HL-60 (cell line): ENCODE data around the gene GDI1.

Experiments used
- DNase-seq, 2 experiments: peaks; one replicate each; pipeline ENCODE4 v3.0.0-alpha.2; 2010 to 2020; ENCODE audit warnings: low read depth in 1 of 2, low spot score in 1 of 2
- H3K27ac ChIP-seq: fragments of 250-450 bp; sonication (Bioruptor Pico); replicated peaks from 2 replicates; pipeline ENCODE4 v1.5.1; 2020; ENCODE audit warnings: mild to moderate bottlenecking, moderate library complexity
- H3K27me3 ChIP-seq: fragments of 250-450 bp; sonication (Bioruptor Pico); 2 replicates; pipeline ENCODE4 v1.5.1; 2021; ENCODE audit warnings: mild to moderate bottlenecking, moderate library complexity; ENCODE audit not compliant: insufficient read depth, poor library complexity, severe bottlenecking
- H3K4me3 ChIP-seq: replicated peaks from 2 replicates; pipeline ENCODE4 v1.5.1; 2011; ENCODE audit warnings: mild to moderate bottlenecking, control low read depth, low read length; ENCODE audit not compliant: insufficient read depth
- GABPA ChIP-seq: IDR thresholded peaks from 2 replicates; pipeline ENCODE4 v1.6.1; 2012; ENCODE audit warnings: low read depth
- POLR2AphosphoS5 ChIP-seq: IDR thresholded peaks from 2 replicates; pipeline ENCODE4 v1.6.1; 2012; ENCODE audit warnings: low read depth
- SPI1 ChIP-seq: IDR thresholded peaks from 2 replicates; pipeline ENCODE4 v1.6.1; 2012; ENCODE audit warnings: low read depth, mild to moderate bottlenecking, borderline replicate concordance
- TF ChIP-seq, protein P1 (sequence below): IDR thresholded peaks from one replicate; pipeline ENCODE4 v1.5.1; 2011; ENCODE audit warnings: low read length, control low read depth, inconsistent platforms; ENCODE audit not compliant: insufficient read depth
- TF ChIP-seq, protein P2 (sequence below): IDR thresholded peaks from 2 replicates; pipeline ENCODE4 v1.6.1; 2012; ENCODE audit warnings: low read depth; ENCODE audit not compliant: insufficient replicate concordance

GDI1 gene

DNA sequence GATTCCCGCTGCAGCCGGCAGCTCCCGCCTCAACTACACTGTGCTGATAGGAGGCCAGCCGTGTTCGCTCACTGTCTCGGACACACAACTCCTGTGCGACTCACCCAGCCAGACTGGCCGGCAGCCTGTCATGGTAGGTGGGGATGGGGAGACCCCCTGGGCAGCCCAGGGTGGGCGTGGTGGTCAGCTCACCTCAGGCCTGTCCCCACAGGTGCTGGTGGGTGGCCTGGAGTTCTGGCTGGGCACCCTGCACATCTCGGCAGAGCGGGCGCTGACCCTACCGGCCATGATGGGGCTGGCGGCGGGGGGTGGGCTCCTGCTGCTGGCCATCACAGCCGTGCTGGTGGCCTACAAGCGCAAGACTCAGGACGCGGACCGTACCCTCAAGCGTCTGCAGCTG, 30.6 kb downstream of the GDI1 start:
- TF ChIP-seq, protein P1, sequence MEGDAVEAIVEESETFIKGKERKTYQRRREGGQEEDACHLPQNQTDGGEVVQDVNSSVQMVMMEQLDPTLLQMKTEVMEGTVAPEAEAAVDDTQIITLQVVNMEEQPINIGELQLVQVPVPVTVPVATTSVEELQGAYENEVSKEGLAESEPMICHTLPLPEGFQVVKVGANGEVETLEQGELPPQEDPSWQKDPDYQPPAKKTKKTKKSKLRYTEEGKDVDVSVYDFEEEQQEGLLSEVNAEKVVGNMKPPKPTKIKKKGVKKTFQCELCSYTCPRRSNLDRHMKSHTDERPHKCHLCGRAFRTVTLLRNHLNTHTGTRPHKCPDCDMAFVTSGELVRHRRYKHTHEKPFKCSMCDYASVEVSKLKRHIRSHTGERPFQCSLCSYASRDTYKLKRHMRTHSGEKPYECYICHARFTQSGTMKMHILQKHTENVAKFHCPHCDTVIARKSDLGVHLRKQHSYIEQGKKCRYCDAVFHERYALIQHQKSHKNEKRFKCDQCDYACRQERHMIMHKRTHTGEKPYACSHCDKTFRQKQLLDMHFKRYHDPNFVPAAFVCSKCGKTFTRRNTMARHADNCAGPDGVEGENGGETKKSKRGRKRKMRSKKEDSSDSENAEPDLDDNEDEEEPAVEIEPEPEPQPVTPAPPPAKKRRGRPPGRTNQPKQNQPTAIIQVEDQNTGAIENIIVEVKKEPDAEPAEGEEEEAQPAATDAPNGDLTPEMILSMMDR = no peak
- no peak for TF ChIP-seq SPI1
- TF ChIP-seq GABPA = no peak
- TF ChIP-seq, protein P2, sequence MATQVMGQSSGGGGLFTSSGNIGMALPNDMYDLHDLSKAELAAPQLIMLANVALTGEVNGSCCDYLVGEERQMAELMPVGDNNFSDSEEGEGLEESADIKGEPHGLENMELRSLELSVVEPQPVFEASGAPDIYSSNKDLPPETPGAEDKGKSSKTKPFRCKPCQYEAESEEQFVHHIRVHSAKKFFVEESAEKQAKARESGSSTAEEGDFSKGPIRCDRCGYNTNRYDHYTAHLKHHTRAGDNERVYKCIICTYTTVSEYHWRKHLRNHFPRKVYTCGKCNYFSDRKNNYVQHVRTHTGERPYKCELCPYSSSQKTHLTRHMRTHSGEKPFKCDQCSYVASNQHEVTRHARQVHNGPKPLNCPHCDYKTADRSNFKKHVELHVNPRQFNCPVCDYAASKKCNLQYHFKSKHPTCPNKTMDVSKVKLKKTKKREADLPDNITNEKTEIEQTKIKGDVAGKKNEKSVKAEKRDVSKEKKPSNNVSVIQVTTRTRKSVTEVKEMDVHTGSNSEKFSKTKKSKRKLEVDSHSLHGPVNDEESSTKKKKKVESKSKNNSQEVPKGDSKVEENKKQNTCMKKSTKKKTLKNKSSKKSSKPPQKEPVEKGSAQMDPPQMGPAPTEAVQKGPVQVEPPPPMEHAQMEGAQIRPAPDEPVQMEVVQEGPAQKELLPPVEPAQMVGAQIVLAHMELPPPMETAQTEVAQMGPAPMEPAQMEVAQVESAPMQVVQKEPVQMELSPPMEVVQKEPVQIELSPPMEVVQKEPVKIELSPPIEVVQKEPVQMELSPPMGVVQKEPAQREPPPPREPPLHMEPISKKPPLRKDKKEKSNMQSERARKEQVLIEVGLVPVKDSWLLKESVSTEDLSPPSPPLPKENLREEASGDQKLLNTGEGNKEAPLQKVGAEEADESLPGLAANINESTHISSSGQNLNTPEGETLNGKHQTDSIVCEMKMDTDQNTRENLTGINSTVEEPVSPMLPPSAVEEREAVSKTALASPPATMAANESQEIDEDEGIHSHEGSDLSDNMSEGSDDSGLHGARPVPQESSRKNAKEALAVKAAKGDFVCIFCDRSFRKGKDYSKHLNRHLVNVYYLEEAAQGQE = no peak
- TF ChIP-seq POLR2AphosphoS5 = no peak
- no peak for DNase-seq
- Histone ChIP-seq H3K27ac (no peak overlapping the region), H3K27me3 (no peaks in the 10 kb centered on the region), H3K4me3 (no peak overlapping the region)

DNA sequence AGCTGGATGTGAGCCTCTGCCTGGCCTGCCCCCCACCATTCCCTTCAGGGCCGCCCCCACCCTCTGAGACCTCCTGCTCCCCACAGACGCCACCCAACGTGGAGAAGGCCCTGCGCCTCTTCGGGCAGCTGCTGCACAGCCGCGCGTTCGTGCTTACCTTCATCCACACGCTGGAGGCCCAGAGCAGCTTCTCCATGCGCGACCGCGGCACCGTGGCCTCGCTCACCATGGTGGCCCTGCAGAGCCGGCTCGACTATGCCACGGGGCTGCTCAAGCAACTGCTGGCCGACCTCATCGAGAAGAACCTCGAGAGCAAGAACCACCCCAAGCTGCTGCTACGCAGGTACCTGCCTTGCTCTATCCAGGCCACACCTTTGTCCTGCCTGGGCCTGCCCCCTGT, 31.3 kb downstream of the GDI1 start:
- H3K27me3 ChIP-seq = no peaks in the 10 kb centered on the region
- no peak overlapping the region for H3K27ac ChIP-seq

DNA sequence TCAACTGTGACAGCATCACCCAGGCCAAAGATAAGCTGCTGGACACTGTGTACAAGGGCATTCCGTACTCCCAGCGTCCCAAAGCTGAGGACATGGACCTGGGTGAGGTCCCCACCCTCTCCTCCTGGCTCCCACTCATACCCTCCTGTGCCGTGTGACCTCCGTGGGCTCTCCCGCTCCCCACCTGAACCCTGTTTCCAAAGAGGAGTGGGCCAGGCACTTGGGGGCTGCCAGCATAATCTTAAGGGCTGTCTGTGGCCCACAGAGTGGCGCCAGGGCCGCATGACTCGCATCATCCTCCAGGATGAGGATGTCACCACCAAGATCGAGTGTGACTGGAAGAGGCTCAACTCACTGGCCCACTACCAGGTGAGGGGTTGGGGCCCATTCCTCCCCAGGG, 32.2 kb downstream of the GDI1 start:
- DNase-seq = no peak
- no peaks in the 10 kb centered on the region for H3K27me3 ChIP-seq
- TF ChIP-seq SPI1 = no peak
- TF ChIP-seq, protein P1 = no peak
- TF ChIP-seq, protein P2 = no peak
- no peak for TF ChIP-seq GABPA
- no peak for TF ChIP-seq POLR2AphosphoS5
- no peak overlapping the region for H3K4me3 ChIP-seq
- no peak overlapping the region for H3K27ac ChIP-seq

More for the DNA sequence above, 31.3 kb downstream of the GDI1 start:
- H3K4me3 ChIP-seq = no peak overlapping the region
- no peak for DNase-seq
- TF ChIP-seq SPI1 = no peak
- no peak for TF ChIP-seq POLR2AphosphoS5
- no peak for TF ChIP-seq GABPA
- TF ChIP-seq, protein P2 = no peak
- TF ChIP-seq, protein P1 = no peak
